ENCODE data around the gene INPP5A. TPM values are rescaled to one million over a fixed set of nuclear protein-coding genes. Genes with fewer than 3 reads are reported as not detected.

INPP5A gene
- total RNA-seq, 1 donor from 2014 or later = 14.2 TPM

DNA sequence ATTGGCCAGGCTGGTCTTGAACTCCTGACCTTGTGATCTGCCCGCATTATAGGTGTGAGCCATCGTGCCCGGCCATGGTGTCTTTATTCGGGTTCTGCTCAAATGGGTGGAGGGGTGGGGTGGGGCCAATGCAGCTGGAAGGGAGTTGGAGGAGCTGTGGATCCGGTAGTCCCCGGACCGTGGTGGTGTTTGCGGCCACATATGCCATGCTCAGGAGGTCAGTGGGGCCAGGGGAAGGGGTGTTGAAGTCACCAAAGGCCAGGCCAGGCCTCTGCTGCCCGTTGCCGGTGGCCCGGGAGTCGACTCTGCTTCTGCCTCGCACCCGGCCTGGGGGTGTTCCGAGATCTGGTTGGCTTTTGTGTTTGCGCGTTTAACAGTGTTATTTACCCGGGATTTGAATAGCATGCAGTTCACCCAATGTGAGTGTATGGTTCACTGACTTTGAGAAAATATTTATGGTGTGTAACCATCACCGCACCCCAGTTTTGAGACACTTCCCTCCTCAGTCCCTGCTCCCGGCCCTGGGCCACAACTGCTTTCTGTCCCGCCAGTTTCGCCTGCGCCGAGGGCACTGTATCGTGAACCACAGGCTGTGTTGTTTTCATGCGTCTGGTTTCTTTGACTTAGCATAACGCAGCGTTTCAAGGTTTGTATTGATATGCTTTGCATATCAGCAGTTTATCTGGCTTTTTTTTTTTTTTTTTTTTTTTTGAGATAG is 10.7 kb downstream of the INPP5A start:
- Histone ChIP-seq H4K20me1 (ENCODE audit: low read depth) (peaks cover 39% of the 10 kb centered on the region), H3K36me3 (no peaks in the 10 kb centered on the region)

DNA sequence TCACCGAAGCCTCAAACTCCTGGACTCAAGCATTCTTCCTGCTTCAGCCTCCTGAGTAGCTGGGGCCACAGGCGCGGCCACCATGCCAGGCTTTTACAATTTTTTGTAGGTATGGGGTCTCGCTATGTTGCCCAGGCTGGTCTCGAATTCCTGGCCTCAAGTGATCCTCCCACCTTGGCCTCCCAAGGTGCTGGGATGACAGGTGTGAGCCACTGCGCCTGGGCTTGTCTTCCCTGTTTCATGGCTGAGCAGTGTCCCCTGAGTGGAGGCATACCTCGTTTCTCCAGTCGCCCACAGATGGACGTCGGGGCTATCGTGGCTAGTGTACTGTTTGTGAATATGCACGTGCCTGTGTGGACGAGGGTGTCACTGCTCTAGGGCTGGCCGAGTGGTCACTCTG is 11.3 kb downstream of the INPP5A start:
- no peak overlapping the region for H2AFZ ChIP-seq (replicated peaks)
- H3K9ac ChIP-seq = no peak overlapping the region
- H3K4me3 ChIP-seq = no peak overlapping the region
- TF ChIP-seq EZH2phosphoT487 (IDR thresholded peaks at IDR 0.05) (no peak), CTCF (IDR thresholded peaks at IDR 0.05) (no peak), EZH2 (IDR thresholded peaks at IDR 0.05) (no peak)
- no peaks in the 10 kb centered on the region for H3K36me3 ChIP-seq
- no peaks in the 10 kb centered on the region for H3K27me3 ChIP-seq
- peaks cover 8% of the 10 kb centered on the region for H3K79me2 ChIP-seq (ENCODE audit: low read depth)
- peaks cover 33% of the 10 kb centered on the region for H4K20me1 ChIP-seq (ENCODE audit: low read depth)
- no peaks in the 10 kb centered on the region for H3K36me3 Mint-ChIP-seq
- no peak overlapping the region for H3K4me3 Mint-ChIP-seq
- peaks cover 12% of the 10 kb centered on the region for H3K4me1 Mint-ChIP-seq
- no peaks in the 10 kb centered on the region for H3K4me1 ChIP-seq
- H3K27me3 Mint-ChIP-seq (ENCODE audit: insufficient read depth, low read depth) = peaks cover 7% of the 10 kb centered on the region
- H3K27ac ChIP-seq = no peak overlapping the region
- H3F3A ChIP-seq (ENCODE audit: low read depth) = no peaks in the 10 kb centered on the region
- no peak for DNase-seq (ENCODE audit: low spot score)
- no peaks in the 10 kb centered on the region for H3K9me3 ChIP-seq (ENCODE audit: low read depth)
- H3K27ac Mint-ChIP-seq = no peak overlapping the region
- H3K4me2 ChIP-seq = no peak overlapping the region
- H3K9me3 Mint-ChIP-seq = no peaks in the 10 kb centered on the region

More for the DNA sequence above, 10.7 kb downstream of the INPP5A start:
- no peak overlapping the region for H3K27ac ChIP-seq
- H2AFZ ChIP-seq (replicated peaks) = no peak overlapping the region
- Mint-ChIP-seq H3K9me3 (no peaks in the 10 kb centered on the region), H3K36me3 (no peaks in the 10 kb centered on the region), H3K27me3 (ENCODE audit: insufficient read depth, low read depth) (peaks cover 10% of the 10 kb centered on the region), H3K27ac (peak overlapping the region; percentile 42), H3K4me3 (no peak overlapping the region), H3K4me1 (peaks cover 13% of the 10 kb centered on the region)
- no peaks in the 10 kb centered on the region for H3K9me3 ChIP-seq (ENCODE audit: low read depth)
- H3F3A ChIP-seq (ENCODE audit: low read depth) = no peaks in the 10 kb centered on the region
- TF ChIP-seq EZH2phosphoT487 (IDR thresholded peaks at IDR 0.05) (no peak), EZH2 (IDR thresholded peaks at IDR 0.05) (no peak), CTCF (IDR thresholded peaks at IDR 0.05) (no peak)
- no peak for DNase-seq (ENCODE audit: low spot score)
- no peak overlapping the region for H3K9ac ChIP-seq
- H3K27me3 ChIP-seq = no peaks in the 10 kb centered on the region
- no peaks in the 10 kb centered on the region for H3K4me1 ChIP-seq
- H3K4me2 ChIP-seq = no peak overlapping the region
- peaks cover 5% of the 10 kb centered on the region for H3K79me2 ChIP-seq (ENCODE audit: low read depth)
- H3K4me3 ChIP-seq = no peak overlapping the region

DNA sequence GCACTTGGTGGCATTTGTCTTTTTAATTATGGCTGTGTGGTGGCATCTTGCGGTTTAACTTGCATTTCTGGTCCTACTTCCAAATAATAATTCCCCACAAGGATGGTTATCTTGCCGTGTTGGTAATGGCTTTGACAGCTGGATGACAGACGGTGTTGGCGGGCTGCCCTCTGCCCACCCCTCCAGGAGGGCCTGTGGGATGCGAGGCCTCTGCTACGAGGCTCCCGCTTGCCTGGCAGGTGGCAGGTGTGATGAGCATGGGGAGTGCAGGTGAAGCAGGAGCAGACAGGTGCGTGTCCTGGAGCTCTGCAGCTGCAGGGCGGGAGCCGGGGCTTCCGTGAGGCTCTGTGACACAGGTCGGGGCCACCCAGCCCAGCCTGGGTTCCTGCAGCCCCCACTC is 11.8 kb downstream of the INPP5A start:
- H3K9me3 Mint-ChIP-seq = no peaks in the 10 kb centered on the region
- H3K27me3 Mint-ChIP-seq (ENCODE audit: insufficient read depth, low read depth) = peaks cover 5% of the 10 kb centered on the region
- Histone ChIP-seq H2AFZ (replicated peaks) (no peak overlapping the region), H3K4me3 (no peak overlapping the region), H3K27me3 (no peaks in the 10 kb centered on the region), H3K36me3 (no peaks in the 10 kb centered on the region), H3K79me2 (ENCODE audit: low read depth) (peaks cover 13% of the 10 kb centered on the region), H3K9ac (no peak overlapping the region), H3K4me2 (no peak overlapping the region), H3K4me1 (no peaks in the 10 kb centered on the region), H3K27ac (no peak overlapping the region), H3F3A (ENCODE audit: low read depth) (no peaks in the 10 kb centered on the region), H3K9me3 (ENCODE audit: low read depth) (no peaks in the 10 kb centered on the region), H4K20me1 (ENCODE audit: low read depth) (peaks cover 33% of the 10 kb centered on the region)
- H3K36me3 Mint-ChIP-seq = no peaks in the 10 kb centered on the region
- TF ChIP-seq EZH2phosphoT487 (IDR thresholded peaks at IDR 0.05) (no peak), CTCF (IDR thresholded peaks at IDR 0.05) (no peak), EZH2 (IDR thresholded peaks at IDR 0.05) (no peak)
- H3K4me3 Mint-ChIP-seq = no peak overlapping the region
- H3K27ac Mint-ChIP-seq = no peak overlapping the region
- DNase-seq (ENCODE audit: low spot score) = no peak
- peaks cover 10% of the 10 kb centered on the region for H3K4me1 Mint-ChIP-seq
